Activated CD4-positive, alpha-beta T cell treated with anti-CD3 and anti-CD28 coated beads, Interleukin-2, Interleukin-6, amounts not matched to agents 100 ng/mL and 50 ng/mL, durations not matched to agents 16 hours and 8 hours (primary cell): Measurements from ENCODE around the gene BIN2.
A peak's percentile ranks its signal among the peaks of the same experiment; 100 is the strongest.
"Not testable (repeated sequence)": the region's sequence is repeated elsewhere in the genome, so short reads cannot be mapped to it uniquely, and the experiment has no call there.

Source experiments
- DNase-seq: peaks from one replicate; pipeline ENCODE4 v3.0.0-alpha.2; 2020

Gene BIN2

DNA sequence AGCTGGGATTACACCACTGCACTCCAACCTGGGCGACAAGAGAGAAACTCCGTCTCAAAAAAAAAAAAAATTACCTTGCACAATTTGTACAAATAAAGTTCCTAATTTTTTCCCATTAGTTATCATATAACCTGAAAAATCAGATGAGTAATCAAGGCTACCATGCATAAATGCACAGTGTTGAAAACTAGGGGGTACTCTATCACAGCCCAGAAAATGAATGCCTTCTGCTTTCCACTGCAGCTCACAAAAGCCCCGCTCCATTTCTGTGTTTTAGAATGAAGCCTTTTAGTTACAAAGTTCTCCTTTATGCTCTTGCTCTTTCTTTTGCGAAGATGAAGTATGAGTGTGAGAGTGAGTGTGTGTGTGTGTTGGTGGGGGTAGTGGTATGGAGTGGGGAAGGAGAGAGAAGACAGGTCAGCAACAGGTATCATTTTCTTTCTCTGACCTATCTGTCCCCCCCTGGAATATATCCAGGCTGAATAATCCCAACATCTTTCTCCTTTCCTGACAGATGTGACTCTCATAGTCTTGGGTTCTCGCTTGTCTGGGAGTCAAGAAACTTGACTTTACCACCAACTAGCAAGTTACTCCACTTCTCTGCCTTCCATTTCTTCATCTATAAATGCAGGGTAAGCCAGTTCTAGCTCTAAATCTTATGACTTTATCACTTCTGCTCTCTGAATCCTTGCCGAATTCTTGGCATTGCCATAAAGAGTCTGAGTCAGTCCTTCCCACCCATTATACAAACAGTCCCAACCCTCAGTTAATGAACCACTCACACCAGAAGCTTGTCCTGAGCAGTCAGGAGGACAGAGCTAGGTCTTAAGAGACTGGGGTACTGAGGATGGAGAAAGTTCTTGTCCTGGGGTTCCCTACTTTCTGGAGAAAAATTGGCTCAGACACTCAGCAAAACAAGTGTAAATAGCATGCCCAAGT lies 16.1 kb downstream of the BIN2 start:
- DNase-seq = no peak

DNA sequence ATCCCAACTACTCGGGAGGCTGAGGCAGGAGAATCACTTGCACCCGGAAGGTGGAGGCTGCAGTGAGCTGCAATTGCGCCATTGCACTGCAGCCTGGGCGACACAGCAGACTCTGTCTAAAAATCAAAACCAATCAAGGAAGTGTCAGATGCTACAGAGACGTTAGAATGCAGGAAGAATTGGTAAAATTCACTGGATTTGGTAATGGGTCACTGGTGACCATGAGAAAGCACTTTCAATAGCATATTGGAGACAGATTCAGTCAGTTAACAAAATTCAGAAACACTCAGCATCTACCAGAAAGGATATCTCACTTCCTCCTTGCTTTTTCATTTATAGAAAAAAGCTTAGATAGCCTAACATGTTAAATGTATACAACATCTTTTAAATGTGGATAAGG lies 17.5 kb downstream of the BIN2 start:
- DNase-seq = no peak

DNA sequence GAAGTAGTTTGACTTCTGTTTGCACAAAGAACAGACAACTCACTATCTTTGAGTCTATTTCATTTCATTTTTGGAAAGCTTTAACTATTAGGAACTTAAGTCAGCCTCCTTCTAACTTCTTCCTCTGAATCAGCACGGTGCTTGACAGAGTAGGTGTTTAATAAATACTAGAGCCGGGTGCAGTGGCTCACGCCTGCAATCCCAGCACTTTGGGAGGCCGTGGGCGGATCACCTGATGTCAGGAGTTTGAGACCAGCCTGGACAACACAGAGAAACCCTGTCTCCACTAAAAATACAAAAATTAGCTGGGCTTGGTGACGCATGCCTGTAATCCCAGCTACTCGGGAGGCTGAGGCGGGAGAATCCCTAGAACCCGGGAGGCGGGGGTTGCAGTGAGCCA lies 23.2 kb downstream of the BIN2 start:
- not testable (repeated sequence) for DNase-seq

GRCh38 chr12:51295651-51296050 lies 28.3 kb downstream of the BIN2 start:
- no peak for DNase-seq

DNA sequence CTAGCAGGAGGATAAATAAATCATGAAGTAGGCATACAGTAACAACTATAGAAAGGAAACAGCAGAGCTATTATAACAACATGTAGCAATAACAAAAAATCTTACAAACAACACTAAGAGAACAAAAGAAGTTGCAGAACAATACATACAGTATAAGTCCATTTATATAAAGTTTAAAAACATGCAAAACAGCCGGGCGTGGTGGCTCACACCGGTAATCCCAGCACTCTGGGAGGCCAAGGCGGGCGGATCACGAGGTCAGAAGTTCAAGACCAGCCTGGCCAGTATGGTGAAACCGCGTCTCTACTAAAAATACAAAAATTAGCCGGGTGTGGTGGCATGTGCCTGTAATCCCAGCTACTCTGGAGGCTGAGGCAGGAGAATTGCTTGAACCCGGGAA lies 29.9 kb downstream of the BIN2 start:
- DNase-seq = not testable (repeated sequence)

DNA sequence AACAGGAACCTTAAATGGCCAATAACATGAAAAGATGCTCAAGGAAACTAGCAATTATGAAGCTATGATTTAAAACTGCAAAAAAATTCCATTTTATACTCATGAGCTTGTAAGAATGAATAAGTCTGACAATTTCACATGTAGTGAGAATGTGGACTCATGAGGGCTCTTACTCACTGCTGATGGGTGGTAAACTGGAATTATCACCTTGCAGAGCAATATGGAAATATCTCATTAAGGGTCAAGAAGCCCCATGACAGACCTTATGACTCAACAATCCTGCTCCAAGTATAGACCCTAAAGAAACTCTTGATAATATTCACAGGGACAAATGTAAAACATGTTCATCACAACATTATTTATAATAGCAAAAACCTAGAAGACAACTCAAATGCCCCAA lies 30.3 kb downstream of the BIN2 start:
- no peak for DNase-seq

GRCh38 chr12:51291603-51292513 lies 32.1 kb downstream of the BIN2 start:
- DNase-seq = not testable (repeated sequence)

DNA sequence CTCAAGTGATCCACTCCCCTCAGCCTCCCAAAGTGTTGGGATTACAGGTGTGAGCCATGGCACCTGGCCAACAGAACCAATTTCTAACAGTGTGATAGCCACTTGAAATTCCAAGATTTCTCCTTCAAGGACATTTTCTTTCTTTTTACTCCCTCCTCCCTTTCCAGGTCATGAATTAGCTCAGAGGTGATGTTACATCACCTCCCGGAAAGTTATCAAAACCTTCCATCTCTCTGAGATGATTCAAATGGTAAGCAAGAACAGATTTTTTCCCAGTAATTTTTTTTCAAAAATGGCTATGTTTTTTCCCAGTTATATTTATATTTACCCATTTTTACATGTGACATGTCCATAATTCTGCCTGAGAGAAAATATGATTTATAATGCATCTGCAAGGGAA lies 38.1 kb downstream of the BIN2 start:
- DNase-seq = no peak

- DNase-seq = no peak
Observed at GRCh38 chr12:51281202-51281924, 42.6 kb downstream of the BIN2 start.

- no peak for DNase-seq
Observed at GRCh38 chr12:51275088-51275487, 48.9 kb downstream of the BIN2 start.

- not testable (repeated sequence) for DNase-seq
Observed at GRCh38 chr12:51272810-51273209, 51.2 kb downstream of the BIN2 start.

- no peak for DNase-seq
Observed at GRCh38 chr12:51270951-51271518, 52.9 kb downstream of the BIN2 start.

- peak; percentile 42 for DNase-seq
Observed at GRCh38 chr12:51270067-51270950, 53.7 kb downstream of the BIN2 start, which contains the start of gene SMAGP. SMAGP (minus strand) TSS chr12:51270415; CDS start chr12:51269278, 1,137 bp downstream.

GRCh38 chr12:51269174-51270066 lies 54.6 kb downstream of the BIN2 start:
- DNase-seq = peak; percentile 49

DNA sequence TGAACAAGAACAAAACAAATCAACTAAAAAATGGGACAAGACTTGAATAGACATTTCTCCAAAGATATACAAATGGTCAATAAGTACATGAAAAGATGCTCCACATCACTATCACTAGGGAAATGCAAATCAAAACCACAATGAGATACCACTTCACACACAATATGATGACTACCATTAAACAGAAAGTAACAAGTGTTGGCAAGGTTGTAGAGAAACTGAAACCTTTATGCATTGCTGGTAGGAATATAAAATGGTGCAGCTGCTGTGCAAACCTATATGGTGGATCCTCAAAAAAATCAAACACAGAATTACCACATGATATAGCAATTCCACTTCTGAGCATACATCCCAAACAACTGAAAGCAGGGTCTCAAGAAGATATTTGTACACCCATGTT lies 59.0 kb downstream of the BIN2 start:
- DNase-seq = peak; percentile 28

GRCh38 chr12:51264297-51264696 lies 59.7 kb downstream of the BIN2 start:
- DNase-seq = no peak

DNA sequence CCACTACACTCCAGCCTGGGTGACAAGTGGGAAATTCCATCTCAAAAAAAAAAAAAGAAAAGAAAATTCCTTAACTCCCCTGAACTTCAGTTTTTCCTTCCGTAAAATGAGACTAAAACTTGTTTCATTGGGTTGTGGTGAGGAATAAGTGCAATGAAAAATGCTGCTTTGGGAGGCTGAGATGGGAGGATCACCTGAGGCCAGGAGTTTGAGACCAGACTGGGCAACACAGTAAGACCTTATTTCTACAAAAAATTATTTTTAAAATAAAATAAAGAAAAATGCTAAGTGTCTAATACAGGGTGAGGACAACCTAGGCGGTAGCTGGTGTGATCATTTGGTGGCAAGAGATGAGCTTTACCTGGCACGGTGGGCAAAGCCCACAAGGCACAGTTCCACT lies 60.6 kb downstream of the BIN2 start:
- no peak for DNase-seq

GRCh38 chr12:51262758-51263177 lies 61.2 kb downstream of the BIN2 start:
- no peak for DNase-seq

- DNase-seq = not testable (repeated sequence)
Observed at GRCh38 chr12:51259600-51259999, 64.4 kb downstream of the BIN2 start.

- DNase-seq = no peak
Observed at GRCh38 chr12:51254536-51254935, 69.4 kb downstream of the BIN2 start.
